Calu3 (cell line): ENCODE measurements around the gene KRT75. TPM values are rescaled to one million over a fixed set of nuclear protein-coding genes. Genes with fewer than 3 reads are reported as not detected.

Experiments
- BruUV-seq: library from RNA; stranded (reverse); fragments of 400-500 nt; replicated peaks from 2 replicates; lab custom pipeline; 2021; lab: Mats Ljungman, UMichigan
- CTCF ChIA-PET: fragments of 300-600 bp; sonication (Branson Sonifier 250); formaldehyde crosslinking; loops from one replicate; lab custom pipeline; 2022; ENCODE audit warnings: antibody characterized with exemption; lab: Charles Lee
- DNase-seq: peaks from one replicate; pipeline ENCODE4 v3.0.0; 2022
- H3K27ac Mint-ChIP-seq: one replicate; pipeline ENCODE4 v1.8.0; 2022; ENCODE audit warnings: mixed read lengths; ENCODE audit not compliant: unreplicated experiment
- H3K27me3 Mint-ChIP-seq: one replicate; pipeline ENCODE4 v1.8.0; 2022; ENCODE audit warnings: mixed read lengths; ENCODE audit not compliant: unreplicated experiment
- H3K36me3 Mint-ChIP-seq: one replicate; pipeline ENCODE4 v1.8.0; 2022; ENCODE audit warnings: mild to moderate bottlenecking, moderate library complexity, mixed read lengths; ENCODE audit not compliant: insufficient read depth, unreplicated experiment
- H3K4me1 Mint-ChIP-seq: one replicate; pipeline ENCODE4 v1.8.0; 2022; ENCODE audit warnings: mild to moderate bottlenecking, low read depth, mixed read lengths; ENCODE audit not compliant: unreplicated experiment
- H3K4me3 Mint-ChIP-seq: one replicate; pipeline ENCODE4 v1.8.0; 2022; ENCODE audit warnings: mild to moderate bottlenecking, low read depth, moderate library complexity, mixed read lengths; ENCODE audit not compliant: unreplicated experiment
- H3K9me3 Mint-ChIP-seq: one replicate; pipeline ENCODE4 v1.8.0; 2022; ENCODE audit warnings: low read depth, mixed read lengths; ENCODE audit not compliant: unreplicated experiment
- intact Hi-C: fragments of 100-400 bp; cut with micrococcal nuclease; formaldehyde crosslinking; loops from one replicate; pipeline ENCODE4 v1.10.0; 2022; ENCODE audit not compliant: unreplicated experiment
- total RNA-seq: library from RNA; stranded (reverse); gene quantifications from 2 replicates; pipeline ENCODE4 v1.2.3, GENCODE V29; 2022
- TF ChIP-seq, protein P1 (sequence below): fragments of 200-600 bp; IDR thresholded peaks from one replicate; pipeline ENCODE4 v1.8.0; 2022; ENCODE audit warnings: antibody characterized with exemption; ENCODE audit not compliant: unreplicated experiment

KRT75 gene
- total RNA-seq, 1 experiment from 2014 or later = not detected

DNA sequence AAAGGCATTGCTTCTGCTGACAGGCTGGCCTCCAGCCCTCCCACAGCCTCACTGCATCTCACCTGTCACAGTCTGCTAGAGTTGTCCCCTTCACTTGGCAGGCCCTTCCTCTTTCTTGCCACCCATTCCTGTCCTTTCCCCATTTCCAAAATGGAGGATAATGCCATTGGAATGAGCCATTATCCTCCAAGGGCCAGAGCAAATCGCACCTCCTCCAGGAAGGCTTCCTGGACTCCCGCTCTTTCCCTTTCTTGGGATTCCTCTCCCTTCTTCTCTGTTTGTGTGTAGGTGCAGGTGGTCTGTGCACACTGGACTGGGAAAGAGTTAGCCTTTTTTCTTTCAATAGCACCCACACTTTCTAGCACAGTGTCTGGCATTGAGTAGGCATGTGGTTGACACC is 31.8 kb downstream of the KRT75 start:
- no TSS peak for BruUV-seq
- Mint-ChIP-seq H3K27me3 (peaks cover 37% of the 10 kb centered on the region), H3K4me1 (peaks cover 8% of the 10 kb centered on the region), H3K9me3 (no peaks in the 10 kb centered on the region), H3K4me3 (no peak overlapping the region), H3K27ac (no peak overlapping the region), H3K36me3 (no peaks in the 10 kb centered on the region)
- TF ChIP-seq, protein P1, sequence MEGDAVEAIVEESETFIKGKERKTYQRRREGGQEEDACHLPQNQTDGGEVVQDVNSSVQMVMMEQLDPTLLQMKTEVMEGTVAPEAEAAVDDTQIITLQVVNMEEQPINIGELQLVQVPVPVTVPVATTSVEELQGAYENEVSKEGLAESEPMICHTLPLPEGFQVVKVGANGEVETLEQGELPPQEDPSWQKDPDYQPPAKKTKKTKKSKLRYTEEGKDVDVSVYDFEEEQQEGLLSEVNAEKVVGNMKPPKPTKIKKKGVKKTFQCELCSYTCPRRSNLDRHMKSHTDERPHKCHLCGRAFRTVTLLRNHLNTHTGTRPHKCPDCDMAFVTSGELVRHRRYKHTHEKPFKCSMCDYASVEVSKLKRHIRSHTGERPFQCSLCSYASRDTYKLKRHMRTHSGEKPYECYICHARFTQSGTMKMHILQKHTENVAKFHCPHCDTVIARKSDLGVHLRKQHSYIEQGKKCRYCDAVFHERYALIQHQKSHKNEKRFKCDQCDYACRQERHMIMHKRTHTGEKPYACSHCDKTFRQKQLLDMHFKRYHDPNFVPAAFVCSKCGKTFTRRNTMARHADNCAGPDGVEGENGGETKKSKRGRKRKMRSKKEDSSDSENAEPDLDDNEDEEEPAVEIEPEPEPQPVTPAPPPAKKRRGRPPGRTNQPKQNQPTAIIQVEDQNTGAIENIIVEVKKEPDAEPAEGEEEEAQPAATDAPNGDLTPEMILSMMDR = no peak
- intact Hi-C loops = no loop called here
- DNase-seq = no peak
- CTCF ChIA-PET = no interaction called here

DNA sequence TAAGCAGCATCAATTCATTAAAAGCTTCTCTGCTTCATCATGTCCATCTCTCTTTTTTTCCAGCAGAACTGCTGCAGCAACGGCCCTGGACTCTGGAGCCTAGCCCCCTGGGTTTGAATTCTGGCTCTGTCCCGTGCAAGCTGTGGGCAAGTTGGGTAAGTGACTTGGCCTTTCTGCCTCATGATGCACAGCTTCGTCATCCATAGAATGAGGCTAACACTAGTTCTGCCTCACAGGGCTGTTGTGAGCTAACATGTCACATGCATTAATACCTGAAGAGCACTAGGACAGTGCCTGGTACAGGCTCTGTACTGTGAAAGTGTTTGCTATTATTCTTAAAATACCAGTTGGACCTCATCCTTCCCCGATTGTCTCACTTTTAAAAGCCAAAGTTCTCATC is 32.2 kb downstream of the KRT75 start:
- Mint-ChIP-seq H3K27me3 (peaks cover 41% of the 10 kb centered on the region), H3K4me1 (peaks cover 8% of the 10 kb centered on the region), H3K27ac (no peak overlapping the region), H3K36me3 (no peaks in the 10 kb centered on the region), H3K9me3 (no peaks in the 10 kb centered on the region), H3K4me3 (no peak overlapping the region)
- TF ChIP-seq, protein P1 = no peak
- no TSS peak for BruUV-seq
- CTCF ChIA-PET = no interaction called here
- DNase-seq = no peak
- intact Hi-C loops = no loop called here

DNA sequence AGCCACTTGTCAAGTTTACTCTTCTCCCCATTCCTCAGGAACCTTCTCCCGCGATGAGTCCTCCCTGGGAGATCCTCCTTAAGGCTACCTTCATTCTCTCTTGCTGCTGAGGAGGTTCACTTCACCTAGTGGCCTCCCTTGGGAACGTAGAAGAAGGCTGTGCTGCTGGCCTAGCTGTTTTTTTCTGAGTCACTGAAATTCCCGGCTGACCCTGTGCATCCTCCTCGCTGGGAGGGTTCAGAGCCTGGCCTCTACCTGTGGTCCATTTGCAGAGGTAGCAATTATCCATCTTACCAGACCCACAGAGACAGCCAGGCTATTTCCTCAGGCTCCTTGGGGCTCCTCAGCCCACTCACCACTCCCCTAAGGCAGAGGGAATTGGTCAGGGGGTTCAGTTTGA is 32.6 kb downstream of the KRT75 start:
- no peak for DNase-seq
- no TSS peak for BruUV-seq
- Mint-ChIP-seq H3K9me3 (no peaks in the 10 kb centered on the region), H3K27ac (no peak overlapping the region), H3K4me1 (peaks cover 8% of the 10 kb centered on the region), H3K4me3 (no peak overlapping the region), H3K27me3 (peaks cover 45% of the 10 kb centered on the region), H3K36me3 (no peaks in the 10 kb centered on the region)
- TF ChIP-seq, protein P1 = no peak
- intact Hi-C loops = no loop called here
- CTCF ChIA-PET = no interaction called here

DNA sequence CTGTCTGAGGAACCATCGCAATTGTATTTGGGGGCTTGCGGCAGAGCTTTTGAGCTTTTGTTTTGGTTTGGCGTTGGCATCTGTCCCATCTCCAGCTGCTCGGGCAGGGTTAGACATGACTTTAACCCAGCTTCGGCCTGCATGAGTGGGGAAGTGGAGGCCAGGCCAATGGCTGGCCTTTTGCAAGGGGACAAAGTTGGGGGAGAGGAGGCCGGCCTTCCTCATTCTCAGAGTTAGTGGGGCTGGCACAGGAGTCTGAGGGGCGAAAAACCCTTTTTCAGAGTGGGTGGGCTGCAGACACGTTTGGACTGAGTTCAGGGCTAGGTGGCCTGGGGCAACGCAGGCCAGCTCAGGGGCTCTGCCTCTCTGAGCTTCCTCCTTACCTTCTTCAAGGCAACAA is 33.3 kb downstream of the KRT75 start:
- Mint-ChIP-seq H3K27me3 (peaks cover 47% of the 10 kb centered on the region), H3K9me3 (no peaks in the 10 kb centered on the region), H3K4me3 (no peak overlapping the region), H3K4me1 (peaks cover 8% of the 10 kb centered on the region), H3K27ac (no peak overlapping the region), H3K36me3 (no peaks in the 10 kb centered on the region)
- TF ChIP-seq, protein P1 = no peak
- CTCF ChIA-PET = no interaction called here
- no TSS peak for BruUV-seq
- DNase-seq = no peak
- intact Hi-C loops = no loop called here
